ENCODE results near the gene SETBP1. TPM values are rescaled to one million over a fixed set of nuclear protein-coding genes. Genes with fewer than 3 reads are reported as not detected.

Gene SETBP1
- total and polyA plus RNA-seq, 9 of the 15 experiments (the other 6 are each of a cell fraction or from before 2014, with no cell fraction given): under 0.01 to 0.13 (median 0.04) TPM

GRCh38 chr18:44796429-44797428 lies 116.0 kb downstream of the SETBP1 start:
- FAIRE-seq (no peak), DNase-seq (ENCODE audit: extremely low read depth in 1 of 4, low spot score in 3 of 4) (no peak), ATAC-seq (no peak)
- no peak overlapping the region for H2AFZ ChIP-seq (ENCODE audit: low read depth, low read length)
- H4K20me1 ChIP-seq (replicated peaks; ENCODE audit: control insufficient read depth, insufficient read depth, low read length): no peaks in the 10 kb centered on the region
- H3K4me3 ChIP-seq: no peak overlapping the region
- 5% methylated on average over 6 of the region's 6 CpGs for WGBS (ENCODE audit: insufficient coverage, low coverage, missing lambda C conversion rate)
- BruUV-seq (replicated peaks): no TSS peak
- no peaks in the 10 kb centered on the region for H3K79me2 ChIP-seq (ENCODE audit: control insufficient read depth, insufficient read depth, low read length)
- TF ChIP-seq BRD4 (IDR thresholded peaks at IDR 0.05): no peak
- TF ChIP-seq ZNF407 (IDR thresholded peaks at IDR 0.05; ENCODE audit: low read depth): no peak
- TF ChIP-seq ZNF655 (CRISPR knock-in tag; IDR thresholded peaks at IDR 0.05): no peak
- ChIA-PET POLR2A (interaction anchor here (0.8 kb wide), 1 partner anchor 82 kb away, joined by 3 read pairs; no protein-coding TSS in a partner anchor), CTCF (ENCODE audit: low intra/inter-chr PET ratio) (no interaction called here)
- H3K36me3 ChIP-seq (ENCODE audit: control insufficient read depth, insufficient read depth, low read length): no peaks in the 10 kb centered on the region
- H3K27ac ChIP-seq (ENCODE audit: extremely low read depth, low read depth, low read length): no peak overlapping the region
- H3K9ac ChIP-seq (ENCODE audit: insufficient read depth in 1 of 2, low read depth in 2 of 2, low read length in 2 of 2): no peak overlapping the region
- H3K9me1 ChIP-seq (ENCODE audit: control insufficient read depth, insufficient read depth, low read length): no peaks in the 10 kb centered on the region
- H3K4me2 ChIP-seq (ENCODE audit: insufficient read depth, low read length): no peak overlapping the region
- H3K4me1 ChIP-seq (replicated peaks in 1 of 2; ENCODE audit: control insufficient read depth in 2 of 2, insufficient read depth in 2 of 2, low read length in 2 of 2): no peaks in the 10 kb centered on the region
- in situ Hi-C loops (cut with MboI): no loop called here
- no peaks in the 10 kb centered on the region for H3K9me3 ChIP-seq (replicated peaks; ENCODE audit: control insufficient read depth, insufficient read depth, low read depth, low read length)
- no peaks in the 10 kb centered on the region for H3K27me3 ChIP-seq (ENCODE audit: control insufficient read depth in 2 of 2, insufficient read depth in 2 of 2, low read length in 2 of 2)
- intact Hi-C loops (cut with micrococcal nuclease): no loop called here
